ENCODE measurements around the gene CCDC89. TPM values are rescaled to one million over a fixed set of nuclear protein-coding genes. Genes with fewer than 3 reads are reported as not detected.

CCDC89 gene
- total RNA-seq, 1 donor from 2014 or later, result not detected

DNA sequence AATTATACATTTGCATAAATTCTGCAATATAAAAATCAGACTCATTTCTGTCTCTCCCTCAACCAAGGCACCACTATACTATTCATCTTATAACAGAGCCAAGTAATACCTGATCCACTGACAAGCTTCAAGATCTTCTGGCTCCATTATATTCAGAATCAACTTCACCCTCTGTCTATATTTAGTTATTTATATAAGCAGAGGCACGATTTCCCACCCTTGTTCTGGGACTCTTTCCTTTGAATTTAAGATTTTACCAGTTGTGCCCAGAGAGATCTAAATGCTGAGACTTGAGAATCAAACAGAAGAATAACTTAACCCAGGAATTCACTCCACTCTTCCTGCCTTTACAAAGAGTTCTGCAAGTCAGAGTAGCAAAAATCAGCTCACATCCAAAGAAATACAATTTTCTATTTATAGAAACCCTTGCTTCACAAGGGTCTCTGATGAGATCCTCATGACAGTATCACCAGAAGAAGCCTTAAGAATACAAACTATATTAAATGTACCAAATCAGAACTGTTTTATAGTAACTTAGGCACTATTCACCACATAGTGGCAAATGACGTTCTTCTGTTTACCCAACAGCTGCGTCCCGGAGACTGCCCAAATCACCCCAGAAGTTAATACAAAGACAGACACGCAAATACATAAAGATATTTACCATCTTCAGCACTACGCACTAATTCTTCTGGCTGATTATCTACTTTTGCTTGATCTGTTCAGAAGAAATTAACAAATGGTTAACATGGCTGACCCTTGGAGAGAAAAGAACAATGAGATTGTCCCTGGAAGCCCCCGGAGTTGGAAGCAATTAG, 32.3 kb upstream of the CCDC89 start:
- no peak overlapping the region for H3K4me3 Mint-ChIP-seq (ENCODE audit: unreplicated experiment)
- DNase-seq, result no peak
- peaks cover 3% of the 10 kb centered on the region for H3K4me1 Mint-ChIP-seq (ENCODE audit: low read depth, unreplicated experiment)
- no peaks in the 10 kb centered on the region for H3K9me3 Mint-ChIP-seq (ENCODE audit: unreplicated experiment)
- H3K27ac Mint-ChIP-seq (ENCODE audit: unreplicated experiment), result no peak overlapping the region
- no peaks in the 10 kb centered on the region for H3K36me3 Mint-ChIP-seq (ENCODE audit: unreplicated experiment)
- TF ChIP-seq, protein P1, sequence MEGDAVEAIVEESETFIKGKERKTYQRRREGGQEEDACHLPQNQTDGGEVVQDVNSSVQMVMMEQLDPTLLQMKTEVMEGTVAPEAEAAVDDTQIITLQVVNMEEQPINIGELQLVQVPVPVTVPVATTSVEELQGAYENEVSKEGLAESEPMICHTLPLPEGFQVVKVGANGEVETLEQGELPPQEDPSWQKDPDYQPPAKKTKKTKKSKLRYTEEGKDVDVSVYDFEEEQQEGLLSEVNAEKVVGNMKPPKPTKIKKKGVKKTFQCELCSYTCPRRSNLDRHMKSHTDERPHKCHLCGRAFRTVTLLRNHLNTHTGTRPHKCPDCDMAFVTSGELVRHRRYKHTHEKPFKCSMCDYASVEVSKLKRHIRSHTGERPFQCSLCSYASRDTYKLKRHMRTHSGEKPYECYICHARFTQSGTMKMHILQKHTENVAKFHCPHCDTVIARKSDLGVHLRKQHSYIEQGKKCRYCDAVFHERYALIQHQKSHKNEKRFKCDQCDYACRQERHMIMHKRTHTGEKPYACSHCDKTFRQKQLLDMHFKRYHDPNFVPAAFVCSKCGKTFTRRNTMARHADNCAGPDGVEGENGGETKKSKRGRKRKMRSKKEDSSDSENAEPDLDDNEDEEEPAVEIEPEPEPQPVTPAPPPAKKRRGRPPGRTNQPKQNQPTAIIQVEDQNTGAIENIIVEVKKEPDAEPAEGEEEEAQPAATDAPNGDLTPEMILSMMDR (IDR thresholded peaks at IDR 0.05; ENCODE audit: partially characterized antibody, unreplicated experiment), result no peak
- no peaks in the 10 kb centered on the region for H3K27me3 Mint-ChIP-seq (ENCODE audit: unreplicated experiment)

DNA sequence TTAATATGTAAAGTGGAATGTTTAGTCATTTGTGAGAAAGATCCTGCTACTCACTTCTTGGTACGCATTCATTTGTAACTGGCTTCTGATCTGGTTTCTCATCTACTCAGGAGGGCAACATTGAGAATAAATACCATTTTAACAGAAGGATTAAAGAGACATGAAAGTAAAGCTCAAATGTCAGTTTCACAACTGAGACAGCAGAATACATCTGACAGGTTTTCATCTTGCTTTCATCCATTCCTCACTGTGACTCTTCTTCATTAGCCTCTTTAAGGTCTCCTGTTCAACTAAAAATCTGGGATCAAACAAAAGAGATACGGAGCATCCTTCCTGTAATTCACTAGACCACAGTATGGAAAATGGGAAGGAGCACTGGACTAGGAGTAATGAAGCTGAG, 31.4 kb upstream of the CCDC89 start:
- H3K4me3 Mint-ChIP-seq (ENCODE audit: unreplicated experiment), result no peak overlapping the region
- H3K4me1 Mint-ChIP-seq (ENCODE audit: low read depth, unreplicated experiment), result peaks cover 3% of the 10 kb centered on the region
- DNase-seq, result no peak
- no peak overlapping the region for H3K27ac Mint-ChIP-seq (ENCODE audit: unreplicated experiment)
- TF ChIP-seq, protein P1 (IDR thresholded peaks at IDR 0.05; ENCODE audit: partially characterized antibody, unreplicated experiment), result no peak
- no peaks in the 10 kb centered on the region for H3K27me3 Mint-ChIP-seq (ENCODE audit: unreplicated experiment)
- no peaks in the 10 kb centered on the region for H3K36me3 Mint-ChIP-seq (ENCODE audit: unreplicated experiment)
- no peaks in the 10 kb centered on the region for H3K9me3 Mint-ChIP-seq (ENCODE audit: unreplicated experiment)

DNA sequence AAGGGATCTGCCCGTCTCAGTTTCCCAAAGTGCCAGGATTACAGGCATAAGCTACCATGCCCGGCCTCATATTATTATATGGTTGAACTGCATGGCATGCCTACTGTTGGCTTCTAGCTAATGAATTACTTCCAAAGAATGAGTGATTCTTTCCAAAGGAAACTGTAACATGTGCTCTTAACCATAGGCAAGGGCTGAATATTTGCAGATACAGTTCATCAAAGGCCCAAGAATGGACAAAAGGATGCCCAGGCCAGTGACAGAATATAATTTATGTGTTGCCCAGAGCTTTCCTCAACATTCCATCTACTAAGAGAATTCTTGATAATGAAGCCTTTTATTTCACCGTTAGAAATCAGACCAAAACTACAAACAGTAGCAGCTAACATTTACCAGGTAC, 27.0 kb upstream of the CCDC89 start:
- TF ChIP-seq, protein P1 (IDR thresholded peaks at IDR 0.05; ENCODE audit: partially characterized antibody, unreplicated experiment), result no peak
- Mint-ChIP-seq H3K27me3 (ENCODE audit: unreplicated experiment) (no peaks in the 10 kb centered on the region), H3K9me3 (ENCODE audit: unreplicated experiment) (no peaks in the 10 kb centered on the region), H3K36me3 (ENCODE audit: unreplicated experiment) (no peaks in the 10 kb centered on the region), H3K4me1 (ENCODE audit: low read depth, unreplicated experiment) (no peaks in the 10 kb centered on the region), H3K4me3 (ENCODE audit: unreplicated experiment) (no peak overlapping the region), H3K27ac (ENCODE audit: unreplicated experiment) (no peak overlapping the region)
- no peak for DNase-seq

DNA sequence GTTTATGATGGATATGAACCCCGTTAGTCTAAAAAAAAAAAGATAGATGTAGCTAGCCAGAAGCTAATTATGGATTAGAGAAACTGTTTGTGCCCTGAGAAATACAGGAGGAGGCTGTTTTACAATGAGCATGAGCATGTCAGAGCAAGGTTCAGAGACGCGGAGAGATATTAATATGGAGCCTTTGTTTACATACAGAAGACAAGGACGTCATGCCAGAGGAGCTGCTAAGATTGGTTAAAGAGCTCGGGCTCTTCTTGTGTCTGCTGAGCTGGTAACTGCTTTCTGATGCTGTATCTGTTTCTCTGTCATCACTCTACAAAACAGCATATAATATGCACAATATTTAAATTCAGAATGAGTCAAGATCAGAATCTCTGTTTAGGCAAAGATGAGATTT, 24.9 kb upstream of the CCDC89 start:
- DNase-seq, result no peak
- Mint-ChIP-seq H3K4me3 (ENCODE audit: unreplicated experiment) (no peak overlapping the region), H3K36me3 (ENCODE audit: unreplicated experiment) (no peaks in the 10 kb centered on the region), H3K27ac (ENCODE audit: unreplicated experiment) (no peak overlapping the region), H3K9me3 (ENCODE audit: unreplicated experiment) (no peaks in the 10 kb centered on the region), H3K27me3 (ENCODE audit: unreplicated experiment) (no peaks in the 10 kb centered on the region), H3K4me1 (ENCODE audit: low read depth, unreplicated experiment) (no peaks in the 10 kb centered on the region)
- TF ChIP-seq, protein P1 (IDR thresholded peaks at IDR 0.05; ENCODE audit: partially characterized antibody, unreplicated experiment), result no peak

DNA sequence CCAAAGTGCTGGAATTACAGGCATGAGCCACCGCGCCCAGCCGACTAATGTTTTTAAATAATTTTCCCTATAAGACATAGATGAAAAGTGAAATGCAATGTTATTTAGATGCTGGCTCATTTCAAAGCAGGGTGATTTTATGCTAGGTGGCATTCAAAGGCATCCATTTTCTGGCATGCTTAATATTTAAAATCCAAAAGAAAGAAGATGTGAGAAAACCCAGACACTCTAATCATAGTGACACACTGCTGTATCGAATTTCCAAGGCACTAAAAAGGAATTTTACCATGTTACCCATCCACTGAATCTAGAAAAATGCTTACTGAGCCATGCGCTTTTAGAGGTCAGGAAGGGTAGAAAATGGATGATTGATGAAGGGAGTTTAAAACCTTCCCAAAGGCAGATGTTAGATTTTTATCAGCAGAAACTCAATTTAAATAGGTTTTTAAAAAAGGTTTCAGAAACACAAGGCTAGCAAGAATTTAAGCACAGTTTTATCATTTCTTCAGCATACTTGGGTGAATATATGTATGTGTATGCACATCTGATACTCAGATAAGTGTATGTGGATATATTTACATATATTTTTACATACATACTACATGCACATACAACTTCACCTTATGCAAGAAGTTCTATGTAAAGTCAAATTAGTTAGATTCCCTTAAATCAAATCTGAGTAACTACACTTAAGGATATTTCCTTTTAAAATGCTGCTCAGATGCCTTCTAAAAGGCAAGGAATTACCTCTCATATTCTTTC, 24.1 kb upstream of the CCDC89 start:
- H3K9me3 Mint-ChIP-seq (ENCODE audit: unreplicated experiment), result no peaks in the 10 kb centered on the region
- H3K4me3 Mint-ChIP-seq (ENCODE audit: unreplicated experiment), result no peak overlapping the region
- no peaks in the 10 kb centered on the region for H3K36me3 Mint-ChIP-seq (ENCODE audit: unreplicated experiment)
- DNase-seq, result no peak
- TF ChIP-seq, protein P1 (IDR thresholded peaks at IDR 0.05; ENCODE audit: partially characterized antibody, unreplicated experiment), result no peak
- H3K27ac Mint-ChIP-seq (ENCODE audit: unreplicated experiment), result no peak overlapping the region
- no peaks in the 10 kb centered on the region for H3K4me1 Mint-ChIP-seq (ENCODE audit: low read depth, unreplicated experiment)
- H3K27me3 Mint-ChIP-seq (ENCODE audit: unreplicated experiment), result no peaks in the 10 kb centered on the region

Measured in glutamatergic neuron (in vitro differentiated cells).